PC-3 (cell line): ENCODE results near the gene COL21A1.

Source experiments
- CTCF ChIP-seq: fragments of 300-600 bp; sonication (generic); conservative IDR thresholded peaks from 2 replicates; pipeline ENCODE4 v1.5.1; 2017; ENCODE audit warnings: antibody characterized with exemption, low read depth, mild to moderate bottlenecking, low read length
- EZH2 ChIP-seq: fragments of 300-600 bp; sonication (generic); IDR thresholded peaks from one replicate; pipeline ENCODE4 v1.6.1; 2017; ENCODE audit warnings: antibody characterized with exemption, mild to moderate bottlenecking, low read length; ENCODE audit not compliant: unreplicated experiment
- EZH2phosphoT487 ChIP-seq: fragments of 300-600 bp; sonication (generic); IDR thresholded peaks from 2 replicates; pipeline ENCODE4 v1.6.1; 2018; ENCODE audit warnings: mild to moderate bottlenecking, antibody characterized with exemption, low read length, borderline replicate concordance

- TF ChIP-seq CTCF (no peak), EZH2 (no peak), EZH2phosphoT487 (no peak)
Measured at GRCh38 chr6:56255349-56255748, 8.0 kb upstream of the COL21A1 start.
